ENCODE data around the gene SAA2.
"Not testable (repeated sequence)": the region's sequence is repeated elsewhere in the genome, so short reads cannot be mapped to it uniquely, and the experiment has no call there.

The SAA2 gene

DNA sequence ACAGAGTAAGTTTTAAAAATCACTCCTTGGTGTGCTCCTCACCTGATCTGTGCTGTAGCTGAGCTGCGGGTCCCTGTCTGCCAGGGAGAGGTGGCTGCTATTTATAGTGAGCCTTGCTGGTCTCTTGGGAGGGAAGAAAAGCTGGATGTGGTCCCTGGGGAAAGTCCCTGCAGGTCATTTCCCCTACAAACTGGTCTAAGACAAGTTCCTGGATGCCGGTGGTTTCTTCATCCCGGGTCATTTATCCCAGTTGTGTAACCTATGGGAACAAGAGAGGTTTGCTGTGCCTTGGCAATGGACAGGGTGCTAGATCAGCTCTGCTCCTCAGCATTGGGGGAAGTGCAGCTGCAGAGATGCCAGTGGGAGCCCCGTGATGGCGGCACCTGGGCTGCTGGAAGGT lies at the start of gene SAA2:
SAA2 (minus strand) TSS at position 108 of the 400 bp plus-strand sequence. CDS start 657 bp downstream, outside the sequence.
- no peak within 1 kb of the TSS for H3K9ac ChIP-seq (ENCODE audit: low read depth, low read length)
- no peaks in the 10 kb centered on the region for H3K4me1 ChIP-seq (ENCODE audit: insufficient read depth, low read length)
- H3K36me3 ChIP-seq (ENCODE audit: insufficient read depth, low read length), result no peaks in the 10 kb centered on the region
- H3K9me3 ChIP-seq (ENCODE audit: control insufficient read depth, insufficient read depth, low read length), result no peaks in the 10 kb centered on the region

DNA sequence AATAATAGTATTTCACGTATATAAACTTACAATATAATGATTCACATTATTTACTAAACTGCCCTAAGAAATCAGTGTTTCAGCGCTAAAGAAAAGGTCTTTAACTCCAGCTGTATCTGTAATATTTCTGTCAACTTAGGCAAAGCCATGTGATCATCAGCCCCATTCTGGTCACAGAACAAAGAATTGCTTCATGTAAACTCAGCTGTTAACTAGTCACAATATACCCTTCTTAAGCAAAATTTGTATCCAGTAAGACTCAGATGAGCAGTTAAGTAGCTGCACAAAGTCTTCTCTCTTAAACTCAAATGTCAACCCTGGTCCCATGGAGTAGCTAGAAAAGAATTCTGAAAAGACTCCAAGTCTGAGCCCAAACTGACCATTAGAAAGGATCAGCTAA lies 46.8 kb upstream of the SAA2 start:
- no peaks in the 10 kb centered on the region for H3K9me3 ChIP-seq (ENCODE audit: control insufficient read depth, insufficient read depth, low read length)
- no peaks in the 10 kb centered on the region for H3K4me1 ChIP-seq (ENCODE audit: insufficient read depth, low read length)
- no peak overlapping the region for H3K9ac ChIP-seq (ENCODE audit: low read depth, low read length)
- peaks cover 18% of the 10 kb centered on the region for H3K36me3 ChIP-seq (ENCODE audit: insufficient read depth, low read length)

DNA sequence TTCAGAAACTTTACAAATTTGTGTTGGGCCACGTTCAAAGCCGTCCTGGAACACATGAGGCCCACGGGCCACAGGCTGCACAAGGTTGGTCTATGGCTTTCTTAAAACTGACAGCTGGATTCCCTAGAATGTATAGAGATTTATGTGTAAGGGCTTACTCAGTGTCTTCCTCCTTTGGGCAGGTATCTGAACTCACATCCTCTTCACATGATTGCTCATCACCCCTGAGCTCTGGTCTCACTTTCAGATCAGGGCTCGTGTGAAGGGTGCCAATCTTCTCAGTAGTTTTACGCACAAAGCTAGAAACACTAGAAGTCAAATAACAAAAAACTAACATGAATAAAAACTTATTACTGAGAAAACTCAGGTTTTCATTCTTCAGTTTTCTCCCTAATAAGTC lies 46.4 kb upstream of the SAA2 start:
- Histone ChIP-seq H3K9me3 (ENCODE audit: control insufficient read depth, insufficient read depth, low read length) (no peaks in the 10 kb centered on the region), H3K9ac (ENCODE audit: low read depth, low read length) (no peak overlapping the region), H3K4me1 (ENCODE audit: insufficient read depth, low read length) (no peaks in the 10 kb centered on the region), H3K36me3 (ENCODE audit: insufficient read depth, low read length) (peaks cover 18% of the 10 kb centered on the region)

DNA sequence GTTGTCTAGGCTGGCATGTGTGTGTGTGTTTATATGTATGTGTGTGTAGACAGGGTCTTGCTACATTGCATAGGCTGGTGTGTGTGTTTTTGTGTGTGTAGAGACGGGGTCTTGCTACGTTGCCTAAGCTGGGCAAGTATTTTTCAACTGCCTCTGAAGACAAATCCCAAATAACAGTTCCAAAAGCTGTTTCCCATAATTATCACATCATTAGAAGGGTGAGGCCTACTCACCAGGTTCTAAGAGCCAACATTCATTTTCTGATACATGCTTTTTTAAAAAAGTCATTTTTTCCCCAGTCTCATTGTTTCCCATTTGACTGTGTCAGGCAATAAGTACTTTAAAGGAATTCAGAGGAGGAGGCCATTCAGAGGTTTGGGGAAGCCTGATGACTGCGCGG lies 40.4 kb upstream of the SAA2 start:
- Histone ChIP-seq H3K36me3 (ENCODE audit: insufficient read depth, low read length) (peaks cover 18% of the 10 kb centered on the region), H3K9ac (ENCODE audit: low read depth, low read length) (no peak overlapping the region), H3K4me1 (ENCODE audit: insufficient read depth, low read length) (no peaks in the 10 kb centered on the region), H3K9me3 (ENCODE audit: control insufficient read depth, insufficient read depth, low read length) (no peaks in the 10 kb centered on the region)

DNA sequence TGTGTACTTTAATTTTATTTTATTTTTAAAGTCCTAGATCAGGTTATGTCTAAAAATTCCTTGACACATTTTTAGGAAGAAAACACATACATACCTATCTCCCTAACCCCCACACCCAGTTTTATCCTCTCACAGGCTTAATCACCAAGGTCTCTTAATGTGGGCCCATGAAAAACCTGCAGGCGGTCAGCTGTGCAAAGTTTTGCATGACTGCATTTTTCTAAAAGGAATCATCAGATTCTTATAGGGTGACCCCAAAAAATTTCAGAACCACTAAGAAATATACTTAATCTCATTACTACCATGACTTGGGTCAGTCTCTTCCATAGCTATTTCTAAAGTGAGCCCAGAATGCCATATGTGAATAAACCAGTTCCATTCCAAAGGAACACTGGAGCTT lies 37.4 kb upstream of the SAA2 start:
- H3K9ac ChIP-seq (ENCODE audit: low read depth, low read length), result no peak overlapping the region
- H3K36me3 ChIP-seq (ENCODE audit: insufficient read depth, low read length), result peaks cover 23% of the 10 kb centered on the region
- H3K4me1 ChIP-seq (ENCODE audit: insufficient read depth, low read length), result no peaks in the 10 kb centered on the region
- H3K9me3 ChIP-seq (ENCODE audit: control insufficient read depth, insufficient read depth, low read length), result no peaks in the 10 kb centered on the region

DNA sequence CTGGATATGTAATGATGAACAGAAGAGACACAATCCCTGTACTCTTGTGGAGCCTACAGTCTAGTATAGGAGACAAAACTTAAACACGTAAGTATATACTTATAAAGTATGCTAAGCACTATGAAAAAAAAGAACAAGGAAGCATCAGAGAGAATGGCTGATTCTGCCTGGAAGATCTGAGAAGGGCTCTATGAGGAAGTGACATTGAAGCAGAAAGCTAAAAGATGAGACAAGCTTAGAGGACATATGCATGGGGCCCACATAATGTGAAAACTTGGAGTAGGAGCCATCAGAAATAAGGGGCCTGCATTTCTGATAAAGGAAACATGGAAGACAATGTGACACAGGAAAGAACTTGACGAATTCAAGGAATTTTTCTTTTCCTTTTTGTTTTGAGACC lies 34.2 kb upstream of the SAA2 start:
- Histone ChIP-seq H3K9ac (ENCODE audit: low read depth, low read length) (no peak overlapping the region), H3K36me3 (ENCODE audit: insufficient read depth, low read length) (peaks cover 17% of the 10 kb centered on the region), H3K4me1 (ENCODE audit: insufficient read depth, low read length) (no peaks in the 10 kb centered on the region), H3K9me3 (ENCODE audit: control insufficient read depth, insufficient read depth, low read length) (no peaks in the 10 kb centered on the region)

DNA sequence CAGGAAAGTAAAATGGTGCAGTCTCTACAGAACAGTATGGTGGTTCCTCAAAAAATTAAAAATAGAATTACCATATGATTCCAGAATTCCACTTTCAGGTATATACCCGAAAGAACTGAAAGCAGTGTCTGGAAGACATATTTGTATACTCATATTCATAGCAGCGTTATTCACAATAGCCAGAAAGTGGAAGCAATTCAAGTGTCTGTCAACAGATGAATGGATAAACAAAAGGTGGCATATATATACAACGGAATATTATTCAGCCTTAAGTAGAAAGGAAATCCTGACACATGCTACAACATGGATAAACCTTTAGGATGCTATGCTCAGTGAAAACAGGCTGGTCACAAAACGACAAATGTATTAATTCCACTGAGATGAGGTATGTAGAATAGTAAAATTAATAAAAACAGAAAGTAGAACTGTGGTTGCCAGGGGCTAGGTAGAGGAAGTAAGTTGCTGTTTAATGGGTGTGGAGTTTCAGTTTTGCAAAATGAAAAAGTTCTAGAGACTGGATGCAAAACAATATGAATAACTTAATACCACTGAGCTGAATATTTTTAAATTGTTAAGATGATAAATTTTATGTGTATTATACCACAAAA lies 32.1 kb upstream of the SAA2 start:
- Histone ChIP-seq H3K9ac (ENCODE audit: low read depth, low read length) (no peak overlapping the region), H3K36me3 (ENCODE audit: insufficient read depth, low read length) (peaks cover 8% of the 10 kb centered on the region; the same call in 1 of the 2 replicates), H3K9me3 (ENCODE audit: control insufficient read depth, insufficient read depth, low read length) (no peaks in the 10 kb centered on the region), H3K4me1 (ENCODE audit: insufficient read depth, low read length) (no peaks in the 10 kb centered on the region)

DNA sequence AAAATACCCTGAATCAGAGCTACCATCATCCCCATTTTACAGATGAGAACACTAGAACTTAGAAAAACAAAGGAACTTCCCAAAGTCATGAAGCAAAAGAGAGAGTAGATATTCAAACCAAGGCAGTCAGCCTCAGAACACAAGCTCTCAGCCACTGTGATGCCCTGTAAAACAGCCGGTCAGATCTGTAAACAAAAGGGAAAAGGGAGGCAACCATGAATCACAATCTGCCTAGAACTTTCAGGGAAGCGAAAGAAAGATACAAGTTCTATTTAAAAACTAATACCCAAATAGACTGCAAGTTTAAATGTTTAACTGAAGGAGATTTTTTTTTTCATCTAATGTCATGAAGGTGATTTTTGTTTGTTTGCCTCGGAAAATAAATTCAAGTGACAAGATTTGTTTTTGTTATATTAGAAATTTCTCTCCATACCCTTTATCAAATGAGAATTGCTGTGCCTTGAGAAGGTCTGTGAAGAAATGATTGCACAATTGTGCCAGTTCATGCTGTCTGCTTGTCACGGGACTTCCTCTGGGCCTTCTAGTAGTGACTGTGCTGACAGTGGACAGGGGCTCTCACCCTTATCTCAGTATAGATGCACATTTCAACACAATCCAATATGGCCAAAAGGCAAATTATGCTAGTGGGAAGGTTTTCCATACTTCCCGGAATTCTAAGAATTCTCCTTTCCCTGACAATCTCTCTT lies 29.2 kb upstream of the SAA2 start:
- Histone ChIP-seq H3K9ac (ENCODE audit: low read depth, low read length) (no peak overlapping the region), H3K9me3 (ENCODE audit: control insufficient read depth, insufficient read depth, low read length) (no peaks in the 10 kb centered on the region), H3K4me1 (ENCODE audit: insufficient read depth, low read length) (no peaks in the 10 kb centered on the region), H3K36me3 (ENCODE audit: insufficient read depth, low read length) (peaks cover 4% of the 10 kb centered on the region; the same call in 1 of the 2 replicates)

DNA sequence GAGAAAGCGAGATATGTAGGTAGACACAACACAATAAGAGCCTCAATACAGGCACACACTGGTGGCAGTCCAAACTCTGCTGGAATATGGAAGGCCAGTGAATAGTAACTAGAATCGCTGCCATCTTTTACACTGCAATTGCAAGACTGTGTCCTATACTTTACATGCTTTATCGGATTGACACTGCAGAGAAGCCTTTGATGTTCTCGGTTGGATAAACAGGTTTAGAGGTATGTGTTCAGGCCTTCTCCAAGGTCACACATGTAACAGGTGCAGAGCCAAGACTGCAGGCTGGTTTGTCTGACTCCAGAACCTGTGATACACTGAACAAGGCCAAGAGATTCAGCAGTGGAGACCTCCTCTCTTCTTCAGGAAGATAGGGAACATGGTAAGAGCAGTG lies 22.7 kb upstream of the SAA2 start:
- peaks cover 5% of the 10 kb centered on the region; the same call in 1 of the 2 replicates for H3K4me1 ChIP-seq (ENCODE audit: insufficient read depth, low read length)
- H3K9me3 ChIP-seq (ENCODE audit: control insufficient read depth, insufficient read depth, low read length), result no peaks in the 10 kb centered on the region
- no peaks in the 10 kb centered on the region for H3K36me3 ChIP-seq (ENCODE audit: insufficient read depth, low read length)
- no peak overlapping the region for H3K9ac ChIP-seq (ENCODE audit: low read depth, low read length)

DNA sequence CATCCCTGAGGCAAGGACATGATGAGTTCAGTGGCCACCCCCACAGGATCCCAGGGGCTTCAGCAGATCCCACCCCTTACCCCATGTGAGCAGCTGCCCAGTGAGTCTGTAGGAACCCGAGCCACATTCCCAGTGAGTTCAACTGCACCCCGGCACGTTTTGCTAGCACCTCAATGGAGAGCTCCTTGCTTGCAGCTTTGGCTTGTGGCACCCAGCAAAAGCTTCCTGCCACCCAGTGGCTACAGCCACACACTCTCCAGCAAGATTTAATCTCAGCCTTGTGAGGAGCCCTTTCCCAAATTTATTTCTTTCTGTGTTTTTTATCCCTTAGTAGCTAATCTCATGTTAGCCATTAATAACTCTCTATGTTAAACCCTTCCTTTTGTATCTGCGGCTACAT lies 21.6 kb upstream of the SAA2 start:
- no peak overlapping the region for H3K9ac ChIP-seq (ENCODE audit: low read depth, low read length)
- no peaks in the 10 kb centered on the region for H3K36me3 ChIP-seq (ENCODE audit: insufficient read depth, low read length)
- H3K4me1 ChIP-seq (ENCODE audit: insufficient read depth, low read length), result peaks cover 5% of the 10 kb centered on the region; the same call in 1 of the 2 replicates
- no peaks in the 10 kb centered on the region for H3K9me3 ChIP-seq (ENCODE audit: control insufficient read depth, insufficient read depth, low read length)

DNA sequence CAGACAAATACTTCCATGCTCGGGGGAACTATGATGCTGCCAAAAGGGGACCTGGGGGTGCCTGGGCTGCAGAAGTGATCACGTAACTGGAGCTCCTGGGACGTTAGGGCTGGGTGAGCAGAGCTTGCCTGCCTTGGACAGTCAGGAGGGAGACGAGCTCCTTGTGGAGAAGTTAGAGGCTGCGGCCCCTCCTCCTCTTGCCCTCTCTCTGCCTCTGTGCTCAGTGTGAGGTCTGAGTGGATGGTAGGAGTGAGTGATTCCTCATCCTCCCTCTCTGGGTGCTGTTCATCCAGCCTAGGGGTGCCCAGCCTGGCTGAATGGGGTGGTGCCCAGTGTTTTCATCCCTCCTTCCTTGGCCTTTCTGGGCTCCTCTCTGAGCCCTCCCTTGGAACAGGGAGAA lies 20.8 kb upstream of the SAA2 start:
- H3K9ac ChIP-seq (ENCODE audit: low read depth, low read length); H3K4me1 ChIP-seq (ENCODE audit: insufficient read depth, low read length); H3K9me3 ChIP-seq (ENCODE audit: control insufficient read depth, insufficient read depth, low read length); H3K36me3 ChIP-seq (ENCODE audit: insufficient read depth, low read length): not testable (repeated sequence)

DNA sequence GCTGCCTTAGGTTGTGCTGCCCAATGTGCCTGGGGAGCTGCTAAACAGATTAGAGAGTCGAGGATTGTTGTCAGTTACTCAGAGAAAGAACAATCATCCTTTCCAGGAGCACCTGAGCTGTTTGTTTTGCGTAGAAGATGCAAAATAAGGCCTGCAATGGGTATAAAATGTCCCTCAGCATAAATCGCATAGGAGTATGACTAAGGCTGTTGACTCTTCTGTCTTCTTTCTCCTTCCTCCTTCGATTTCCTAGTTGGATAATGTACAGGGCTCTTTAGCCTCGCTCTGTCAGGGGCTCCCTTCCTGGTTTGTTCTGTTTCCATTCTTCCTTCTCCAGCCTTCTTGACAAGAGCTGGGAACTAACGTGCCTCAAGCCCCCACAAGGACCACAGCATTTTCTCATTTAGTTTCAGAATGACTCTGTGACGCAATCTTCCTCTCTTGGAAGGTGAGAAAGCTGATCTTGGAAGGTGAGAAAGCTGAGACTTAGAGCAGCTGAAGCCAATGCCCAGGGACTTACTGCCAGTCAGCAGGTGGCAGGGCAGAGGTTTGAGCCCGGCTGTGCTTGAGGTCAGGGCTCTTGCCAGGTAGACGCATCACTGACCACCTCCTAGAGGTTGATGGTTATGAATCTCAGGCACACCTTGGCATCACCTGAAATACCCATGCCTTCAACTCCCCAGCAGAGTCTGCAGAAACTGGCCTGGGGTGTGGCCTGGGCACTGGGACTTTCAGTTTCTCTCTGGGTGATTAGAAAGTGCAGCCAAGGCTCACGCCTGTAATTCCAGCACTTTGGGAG lies 19.1 kb upstream of the SAA2 start:
- H3K36me3 ChIP-seq (ENCODE audit: insufficient read depth, low read length); H3K4me1 ChIP-seq (ENCODE audit: insufficient read depth, low read length); H3K9ac ChIP-seq (ENCODE audit: low read depth, low read length); H3K9me3 ChIP-seq (ENCODE audit: control insufficient read depth, insufficient read depth, low read length): not testable (repeated sequence)

DNA sequence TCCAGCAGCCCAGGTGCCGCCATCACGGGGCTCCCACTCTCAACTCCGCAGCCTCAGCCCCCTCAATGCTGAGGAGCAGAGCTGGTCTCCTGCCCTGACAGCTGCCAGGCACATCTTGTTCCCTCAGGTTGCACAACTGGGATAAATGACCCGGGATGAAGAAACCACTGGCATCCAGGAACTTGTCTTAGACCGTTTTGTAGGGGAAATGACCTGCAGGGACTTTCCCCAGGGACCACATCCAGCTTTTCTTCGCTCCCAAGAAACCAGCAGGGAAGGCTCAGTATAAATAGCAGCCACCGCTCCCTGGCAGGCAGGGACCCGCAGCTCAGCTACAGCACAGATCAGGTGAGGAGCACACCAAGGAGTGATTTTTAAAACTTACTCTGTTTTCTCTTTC lies 17.5 kb upstream of the SAA2 start, which contains the start of gene SAA1:
SAA1 (plus strand) TSS at position 316 of the 400 bp plus-strand sequence. CDS start 624 bp downstream, outside the sequence.
- Histone ChIP-seq H3K36me3 (ENCODE audit: insufficient read depth, low read length) (no peaks in the 10 kb centered on the region), H3K9ac (ENCODE audit: low read depth, low read length) (no peak within 1 kb of the TSS), H3K4me1 (ENCODE audit: insufficient read depth, low read length) (peaks cover 5% of the 10 kb centered on the region; the same call in 1 of the 2 replicates), H3K9me3 (ENCODE audit: control insufficient read depth, insufficient read depth, low read length) (no peaks in the 10 kb centered on the region)

DNA sequence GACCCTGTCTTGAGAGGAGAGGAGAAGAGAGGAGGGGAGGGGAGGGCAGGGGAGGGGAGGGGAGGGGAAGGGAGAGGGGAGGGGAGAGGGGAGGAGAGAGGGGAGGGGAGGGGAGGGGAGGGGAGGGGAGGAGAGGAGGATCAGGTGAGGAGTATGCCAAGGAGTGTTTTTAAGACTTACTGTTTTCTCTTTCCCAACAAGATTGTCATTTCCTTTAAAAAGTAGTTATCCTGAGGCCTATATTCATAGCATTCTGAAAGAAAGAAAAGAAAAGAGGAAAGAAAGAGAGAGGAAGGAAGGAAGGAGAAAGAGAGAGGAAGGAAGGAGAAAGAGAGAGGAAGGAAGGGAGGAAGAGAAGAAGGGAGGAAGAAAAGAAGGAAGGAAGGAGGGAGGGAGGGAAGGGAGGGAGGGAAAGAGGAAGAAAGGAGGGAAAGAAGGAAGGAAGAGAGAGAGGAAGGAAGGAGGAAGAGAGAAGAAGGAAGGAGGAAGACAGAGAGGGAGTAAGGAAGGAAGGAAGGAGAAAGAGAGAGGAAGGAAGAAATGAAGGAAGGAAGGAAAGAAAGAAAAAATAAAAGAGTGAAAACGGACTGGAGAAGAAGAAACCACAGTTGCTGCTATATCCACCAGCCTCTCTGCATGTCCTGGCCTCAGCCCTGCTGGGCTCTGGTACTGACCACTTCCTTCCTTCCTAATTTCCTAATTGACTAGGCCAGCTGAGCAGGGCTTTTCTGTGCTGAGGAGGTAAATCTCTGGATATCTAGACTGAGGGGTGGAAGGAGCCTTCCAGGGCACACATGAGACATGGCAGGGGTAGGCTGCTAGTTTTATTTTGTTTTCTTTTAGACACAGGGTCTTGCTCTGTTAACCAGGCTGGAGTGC lies 16.4 kb upstream of the SAA2 start:
- H3K9ac ChIP-seq (ENCODE audit: low read depth, low read length), result no peak overlapping the region
- no peaks in the 10 kb centered on the region for H3K36me3 ChIP-seq (ENCODE audit: insufficient read depth, low read length)
- H3K9me3 ChIP-seq (ENCODE audit: control insufficient read depth, insufficient read depth, low read length), result no peaks in the 10 kb centered on the region
- peaks cover 5% of the 10 kb centered on the region; the same call in 1 of the 2 replicates for H3K4me1 ChIP-seq (ENCODE audit: insufficient read depth, low read length)
